ENCODE data around the gene CADM3.
A peak's percentile ranks its signal among the peaks of the same experiment; 100 is the strongest.

Gene CADM3

GRCh38 chr1:159207774-159208173 lies 36.4 kb downstream of the CADM3 start:
- no peak for DNase-seq

- no peak for DNase-seq
Measured at GRCh38 chr1:159208175-159208825, 36.9 kb downstream of the CADM3 start.

- DNase-seq = no peak
Measured at GRCh38 chr1:159209061-159209460, 37.6 kb downstream of the CADM3 start.

- peak; percentile 72 for DNase-seq
Measured at GRCh38 chr1:159211331-159212136, 40.1 kb downstream of the CADM3 start.

- no peak for DNase-seq
Measured at GRCh38 chr1:159212596-159212995, 41.2 kb downstream of the CADM3 start.

- peak; percentile 49 for DNase-seq
Measured at GRCh38 chr1:159214149-159214760, 42.8 kb downstream of the CADM3 start.

GRCh38 chr1:159218649-159219636 lies 47.5 kb downstream of the CADM3 start:
- DNase-seq = no peak

- DNase-seq = no peak
Measured at GRCh38 chr1:159222075-159222865, 50.9 kb downstream of the CADM3 start.

- DNase-seq = no peak
Measured at GRCh38 chr1:159223004-159223403, 51.6 kb downstream of the CADM3 start.

GRCh38 chr1:159228554-159228953 lies 57.1 kb downstream of the CADM3 start:
- no peak for DNase-seq

- no peak for DNase-seq
Measured at GRCh38 chr1:159229260-159229885, 58.0 kb downstream of the CADM3 start.

- no peak for DNase-seq
Measured at GRCh38 chr1:159229896-159230295, 58.5 kb downstream of the CADM3 start.

GRCh38 chr1:159239551-159240220 lies 68.3 kb downstream of the CADM3 start:
- DNase-seq = no peak

- DNase-seq = no peak
Measured at GRCh38 chr1:159247266-159247665, 75.9 kb downstream of the CADM3 start.

- DNase-seq = no peak
Measured at GRCh38 chr1:159248311-159248710, 76.9 kb downstream of the CADM3 start.

GRCh38 chr1:159250638-159251216 lies 79.3 kb downstream of the CADM3 start:
- no peak for DNase-seq

Measured in activated CD4-positive, alpha-beta T cell treated with anti-CD3 and anti-CD28 coated beads for 48 hours (primary cell).